ENCODE data around the gene RELL2.

The RELL2 gene

DNA sequence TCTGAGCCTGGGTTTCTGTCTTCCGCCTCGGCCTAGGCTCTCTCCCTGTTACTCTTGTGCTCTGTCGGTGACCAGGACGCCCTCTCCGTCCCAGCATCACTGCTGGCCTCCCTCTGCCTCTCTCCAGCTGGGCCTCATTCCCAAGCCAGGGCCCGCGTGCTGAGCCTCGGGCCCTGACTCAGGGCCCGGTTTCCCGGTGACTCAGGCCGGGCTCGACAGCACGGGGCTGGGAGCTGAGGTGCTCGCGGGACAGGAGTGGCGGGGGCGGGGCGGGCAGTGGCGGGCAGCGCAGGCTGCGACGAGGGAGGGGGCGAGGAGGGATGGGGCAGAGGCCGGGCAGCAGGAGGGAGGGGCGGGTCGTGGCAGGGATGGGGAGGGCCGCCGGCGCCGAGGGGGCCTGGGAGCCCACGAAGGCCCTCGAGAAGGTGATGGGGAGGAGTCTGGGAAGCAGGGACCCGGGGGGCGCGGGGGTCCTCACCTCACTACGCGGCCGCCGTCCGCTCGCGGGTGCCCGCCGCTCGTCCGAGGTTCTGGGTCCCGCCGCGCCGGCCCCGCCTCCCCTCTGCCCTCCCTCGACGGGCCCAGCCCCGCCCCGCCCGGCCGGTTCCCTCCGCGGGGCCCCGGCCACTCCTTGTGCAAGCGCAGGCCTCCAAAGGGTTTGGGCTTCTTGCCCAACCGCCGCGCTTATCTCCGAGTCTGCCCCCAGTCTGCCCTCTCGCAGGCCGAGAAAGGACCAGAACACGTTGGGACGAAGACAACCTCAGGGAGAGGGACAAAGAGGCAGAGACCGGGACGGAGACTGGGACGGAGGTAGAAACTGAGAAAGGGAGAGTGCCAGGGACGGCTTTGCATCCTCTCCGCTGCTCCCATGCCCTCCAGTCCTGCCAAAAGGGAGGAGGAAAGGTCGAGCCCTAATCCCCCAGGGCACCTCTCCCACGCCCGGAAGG, 45.2 kb downstream of the RELL2 start, which contains the start of gene ARAP3:
Gene ARAP3 (minus strand): TSS at position 536 of the 947 bp plus-strand sequence. CDS start 1,744 bp downstream, outside the sequence.
- peak within 1 kb of the TSS; percentile 52 to 62 for H3K27ac Mint-ChIP-seq
- peaks cover 21 to 26% of the 10 kb centered on the region in 2 donors for H3K4me1 Mint-ChIP-seq (ENCODE audit: low read depth in 2 of 2)
- H3K9me3 Mint-ChIP-seq: no peaks in the 10 kb centered on the region
- ATAC-seq (replicated peaks): peak; percentile 71
- peak within 1 kb of the TSS; percentile 69 to 77 for H3K4me3 Mint-ChIP-seq
- H3K27me3 Mint-ChIP-seq: no peaks in the 10 kb centered on the region
- H3K36me3 Mint-ChIP-seq (ENCODE audit: insufficient read depth): peaks cover 8% of the 10 kb centered on the region
- peak; percentile 24 to 35 (median 26) for DNase-seq

DNA sequence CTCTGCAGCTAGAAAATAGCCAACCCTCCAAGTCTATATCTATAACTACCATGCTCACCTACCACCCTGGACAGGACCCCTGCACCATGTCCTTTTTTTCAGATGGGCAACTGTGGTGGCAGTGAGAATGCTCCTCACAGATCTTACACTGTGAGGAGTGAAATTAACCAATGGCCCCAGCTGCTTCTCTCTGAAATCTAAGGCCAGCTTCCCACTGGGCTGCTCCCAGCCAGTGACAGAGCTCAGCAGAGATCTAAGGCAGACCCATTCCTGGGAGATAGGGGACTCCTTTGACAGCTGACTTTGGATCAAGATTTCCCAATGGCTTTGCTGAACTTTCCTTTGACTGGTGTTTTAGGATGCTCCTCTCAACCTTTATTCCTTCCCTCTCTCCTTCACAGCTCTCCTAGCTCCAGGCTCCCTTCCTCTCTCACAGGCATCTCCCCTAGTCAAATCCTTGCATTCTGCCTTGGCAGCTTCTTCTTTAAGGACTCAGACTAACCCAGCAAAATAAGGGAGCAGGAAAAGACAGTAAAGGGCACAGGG, 46.9 kb downstream of the RELL2 start:
- DNase-seq (no peak), ATAC-seq (replicated peaks) (no peak)
- Mint-ChIP-seq H3K27me3 (peaks cover 2 to 4% of the 10 kb centered on the region in 2 donors), H3K9me3 (no peaks in the 10 kb centered on the region), H3K4me3 (peak overlapping the region in 1 of 2 donors; percentile 77), H3K36me3 (ENCODE audit: insufficient read depth) (peaks cover 8% of the 10 kb centered on the region), H3K27ac (peak overlapping the region in 1 of 2 donors; percentile 46), H3K4me1 (ENCODE audit: low read depth in 2 of 2) (peaks cover 21 to 26% of the 10 kb centered on the region in 2 donors)

DNA sequence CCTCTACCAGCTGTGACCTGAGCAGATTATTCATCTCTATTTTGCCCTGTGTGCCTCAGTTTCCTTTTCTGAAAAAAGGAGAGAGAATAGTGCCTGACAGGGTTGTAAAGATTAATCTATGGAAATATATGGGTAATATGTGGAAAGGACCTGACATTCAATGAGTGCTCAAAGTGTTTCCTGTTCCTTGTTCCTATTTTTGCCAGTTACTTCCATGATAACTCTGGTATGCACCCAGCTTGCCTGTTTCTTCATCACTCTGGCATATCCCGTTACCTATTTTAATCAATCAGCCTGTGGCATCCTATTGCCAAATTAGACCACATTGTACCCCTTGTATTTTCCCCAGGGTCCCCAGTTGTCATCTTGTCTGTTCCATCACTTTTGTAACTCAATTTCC, 48.8 kb downstream of the RELL2 start:
- Mint-ChIP-seq H3K4me3 (no peak overlapping the region), H3K9me3 (no peaks in the 10 kb centered on the region), H3K27me3 (peaks cover 6 to 23% of the 10 kb centered on the region in 2 donors), H3K4me1 (ENCODE audit: low read depth in 2 of 2) (peaks cover 22% of the 10 kb centered on the region in 2 donors), H3K36me3 (ENCODE audit: insufficient read depth) (peaks cover 5% of the 10 kb centered on the region), H3K27ac (peak overlapping the region in 1 of 2 donors; percentile 52)
- no peak for ATAC-seq (replicated peaks)
- no peak for DNase-seq

DNA sequence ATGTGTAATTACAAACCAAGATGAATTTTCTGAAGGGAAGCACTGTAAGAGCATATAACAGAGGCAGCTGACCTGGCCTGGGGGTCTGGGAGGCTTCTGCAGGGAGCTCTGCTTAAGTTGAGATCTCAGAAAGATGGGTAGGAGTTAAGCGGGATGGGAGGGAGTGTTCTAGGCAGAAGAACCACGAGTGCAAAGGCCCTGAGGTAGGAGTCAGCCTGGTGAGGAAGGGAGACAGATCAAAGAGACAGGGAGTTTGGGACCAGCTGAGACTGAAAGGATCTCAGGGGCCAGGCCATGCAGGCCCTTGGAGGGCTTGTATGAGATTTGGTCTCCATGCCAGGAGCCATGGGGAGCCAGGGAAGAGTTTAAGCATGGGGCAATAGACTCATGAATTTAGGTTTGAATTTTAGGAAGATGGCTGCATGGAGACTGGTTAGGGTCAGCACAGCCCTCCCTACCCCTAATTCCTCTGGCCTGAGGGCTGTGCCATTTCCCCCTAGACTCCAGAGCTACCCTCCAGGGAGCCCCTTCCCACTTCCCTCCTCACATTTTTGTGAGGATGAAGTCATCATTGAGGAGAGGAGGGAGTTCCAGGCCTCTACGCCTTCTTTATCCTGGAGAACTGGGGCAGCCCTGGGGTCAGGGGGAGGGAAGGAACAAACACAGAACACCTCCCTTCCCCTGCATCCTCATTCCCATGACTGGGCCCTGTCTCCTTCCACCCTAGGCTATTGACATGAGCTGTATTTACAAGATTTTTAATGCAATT, 50.0 kb downstream of the RELL2 start:
- Mint-ChIP-seq H3K4me3 (no peak overlapping the region), H3K27me3 (peaks cover 6 to 36% of the 10 kb centered on the region in 2 donors), H3K36me3 (ENCODE audit: insufficient read depth) (peaks cover 5% of the 10 kb centered on the region), H3K4me1 (ENCODE audit: low read depth in 2 of 2) (peaks cover 13 to 14% of the 10 kb centered on the region in 2 donors), H3K9me3 (no peaks in the 10 kb centered on the region), H3K27ac (peak overlapping the region in 1 of 2 donors; percentile 62)
- ATAC-seq (replicated peaks) (no peak), DNase-seq (no peak)
